Subcutaneous preadipocyte (primary cell): Measurements from ENCODE around the gene GNG4. TPM values are rescaled to one million over a fixed set of nuclear protein-coding genes. Genes with fewer than 3 reads are reported as not detected.

Source experiments
- small RNA-seq: library from RNA; depleted of rRNA; stranded (forward); fragments of <200 nt; gene quantifications from one replicate; pipeline ENCODE3, GENCODE V24; 2012
- total RNA-seq: library from RNA; depleted of rRNA; stranded (reverse); fragments of >200 nt; gene quantifications from 2 replicates; pipeline ENCODE4 v1.2.3, GENCODE V29; 2012

Gene GNG4
- total RNA-seq: under 0.01 TPM in 1 of 2 replicates, not detected in the other

DNA sequence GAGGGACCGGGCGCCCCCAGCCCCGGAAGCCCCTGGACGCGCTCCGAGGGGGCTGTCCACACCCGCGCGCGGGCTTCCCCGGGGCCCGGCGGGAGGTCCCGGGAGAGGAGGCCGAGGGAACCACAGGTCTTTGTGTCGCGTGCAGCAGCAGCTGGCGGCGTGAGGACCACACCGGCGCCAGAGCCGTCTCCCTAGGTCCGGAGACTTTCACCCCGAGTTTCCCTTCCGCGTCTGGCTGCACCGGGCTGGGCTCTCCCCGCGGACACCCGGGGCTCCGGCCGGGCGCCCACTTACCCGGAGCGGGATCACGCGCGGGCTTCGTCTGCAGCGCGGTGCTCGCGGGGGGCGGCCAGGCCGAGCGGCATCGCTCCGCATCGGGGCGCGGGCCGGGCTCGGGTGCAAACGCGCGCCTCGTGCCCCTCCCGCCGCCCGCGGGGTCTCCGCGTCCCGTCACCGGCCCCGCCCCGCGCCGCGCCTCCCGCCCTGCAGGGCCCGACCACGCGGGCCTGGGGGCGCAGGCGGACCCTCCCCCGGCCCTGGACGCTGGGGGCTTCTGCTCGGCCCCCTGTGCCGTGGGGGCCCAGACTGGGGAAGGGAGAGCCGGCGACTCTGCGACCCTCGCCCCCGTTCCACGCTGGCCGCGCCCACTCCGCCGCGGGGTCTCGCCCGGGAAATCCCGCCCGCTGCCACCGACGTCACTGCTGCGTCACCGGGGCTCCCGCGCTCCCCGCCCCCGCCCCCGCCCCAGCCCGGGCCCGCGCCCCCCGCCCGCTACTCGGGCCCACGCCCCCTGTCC, at the start of gene GNG4:
Gene GNG4, minus strand, starts transcription at position 417 of the 796 bp plus-strand sequence. CDS start 65,946 bp downstream, outside the sequence.

DNA sequence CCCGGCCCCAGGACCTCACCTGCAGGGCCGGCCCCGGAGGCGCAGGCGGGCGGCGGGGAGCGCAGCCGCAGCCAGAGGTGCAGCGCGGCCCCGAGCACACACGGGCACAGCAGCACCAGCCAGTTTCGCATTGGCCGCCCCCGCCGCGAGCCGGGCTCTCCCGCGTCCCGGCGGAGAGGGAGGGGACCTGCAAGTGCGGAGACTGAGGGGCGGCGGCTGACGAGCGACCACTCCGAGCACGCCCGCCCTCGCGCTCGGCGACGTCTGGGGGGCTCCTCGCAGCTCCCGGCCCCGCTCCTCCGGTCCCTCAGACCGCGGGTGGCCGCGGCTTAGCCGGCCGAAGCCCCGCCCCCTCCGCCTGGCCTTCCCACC, 145.5 kb downstream of the GNG4 start, which contains the start of gene B3GALNT2:
Gene B3GALNT2, minus strand, starts transcription at position 331 of the 372 bp plus-strand sequence. Its CDS starts 200 bp downstream, at position 131.

Small RNA genes lying within 50 kb of the gene (small RNA-seq; reads per million reads assigned to genes)
- not detected for gene MTCO3P46
- not detected for gene MTND4LP21

Other genes starting within 250 kb of the GNG4 start
- 33.1 and 57.3 TPM in 2 replicates for gene B3GALNT2, start 145.3 kb downstream of the GNG4 start, total RNA-seq
- gene LYST, start 217.1 kb upstream of the GNG4 start, total RNA-seq: 59.4 and 64.7 TPM in 2 replicates